Spleen (tissue), 7 donors: ENCODE results near the gene MRPS34.

Source experiments
- CTCF ChIP-seq, 11 experiments: fragments of 200-600 bp in 7 of 11; fragments of 450-650 bp in 4 of 11; sonication (generic) in 4 of 11; IDR thresholded peaks in 8 of 11; conservative IDR thresholded peaks in 3 of 11; 1 replicate in 7 of 11; 2 replicates in 4 of 11; pipeline versions ENCODE4 v1.4.0 to v1.8.0; 2016 to 2021; ENCODE audit warnings: antibody characterized with exemption in 11 of 11, inconsistent platforms in 4 of 11, mild to moderate bottlenecking in 1 of 11
- POLR2AphosphoS5 ChIP-seq, 3 donors: sonication (generic); formaldehyde crosslinking; IDR thresholded peaks; one replicate each; pipeline ENCODE4 v1.5.1; 2017; ENCODE audit warnings: antibody characterized with exemption in 3 of 3
- donor health status: DM: no; HTN: no; CAD: no; lungs with moderate emphysema.
- donor health status: DM: no; HTN: no; CAD: no.
- donor health status: DM: no; HTN: no; CAD: no.

DNA sequence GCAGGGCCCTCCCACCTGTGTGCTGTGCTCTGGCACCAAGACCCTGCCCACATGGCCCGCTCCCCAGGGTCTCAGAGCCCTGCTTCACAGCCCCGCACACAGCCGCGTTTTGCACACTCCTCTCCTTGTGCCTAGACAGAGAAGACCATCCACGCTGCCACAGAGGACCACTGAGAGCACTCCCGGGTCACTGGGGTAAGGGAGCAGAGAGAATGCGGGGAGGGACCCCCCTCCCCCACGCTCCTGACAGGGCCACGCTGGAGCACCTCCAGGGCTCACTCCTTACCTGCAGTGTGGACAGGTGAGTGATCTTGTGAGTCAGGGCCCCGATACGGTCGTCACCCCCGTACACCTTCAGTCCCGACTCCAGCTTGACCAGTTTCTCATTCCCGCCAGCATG lies 46.7 kb upstream of the MRPS34 start:
- TF ChIP-seq CTCF (IDR thresholded peaks at IDR 0.05 in 8 of 11, conservative IDR thresholded peaks at IDR 0.05 in 3 of 11) (no peak), POLR2AphosphoS5 (IDR thresholded peaks at IDR 0.05) (peak in 1 of 3 donors; percentile 13)
